ENCODE data around the gene ANKRD10.

DNA sequence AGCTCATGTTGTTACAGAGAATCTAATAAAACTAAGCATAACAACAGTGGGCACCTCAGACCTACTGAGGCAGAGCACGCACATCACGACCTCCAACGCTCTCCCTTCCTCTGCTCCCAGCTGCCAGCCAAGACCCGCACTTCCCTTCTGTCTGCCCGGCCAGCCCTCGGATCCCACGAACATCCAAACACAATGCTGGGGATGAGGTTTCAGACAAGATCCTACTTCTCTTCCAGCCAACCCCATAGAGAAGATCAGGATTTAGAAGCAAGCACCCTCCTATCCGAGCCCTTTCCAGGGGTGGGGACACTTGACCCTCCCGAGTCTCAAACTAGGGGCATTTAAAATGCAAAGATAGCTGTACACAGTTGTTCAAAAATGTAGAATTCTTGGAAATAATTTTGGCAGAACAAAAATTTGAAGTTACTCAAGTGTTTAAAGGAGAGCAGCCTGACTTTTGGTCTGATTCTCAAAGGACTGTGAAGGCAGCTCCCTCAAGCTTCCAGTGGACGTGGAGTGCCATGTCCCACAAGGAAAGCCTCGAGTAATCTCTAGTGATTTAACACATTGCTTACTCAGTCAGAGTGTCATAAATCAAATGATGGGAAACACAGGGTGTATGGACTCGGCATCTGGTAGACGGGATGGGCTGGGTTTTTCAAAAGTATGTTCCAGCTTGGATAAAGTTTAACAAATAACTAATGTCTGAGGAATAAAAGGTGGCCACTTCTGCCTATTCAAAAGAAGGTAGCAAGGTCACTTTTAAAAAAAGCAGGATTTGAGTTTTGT lies 32.8 kb downstream of the ANKRD10 start:
- no peak for TF ChIP-seq CTCF (IDR thresholded peaks at IDR 0.05; ENCODE audit: insufficient read depth, low read depth, low read length)
- no peak for TF ChIP-seq EZH2 (IDR thresholded peaks at IDR 0.05; ENCODE audit: insufficient read depth, low read length)
